Progenitor cell of endocrine pancreas (in vitro differentiated cells): ENCODE results near the gene RPS6KA1. TPM values are rescaled to one million over a fixed set of nuclear protein-coding genes. Genes with fewer than 3 reads are reported as not detected.

ENCODE experiments used
- DNase-seq: peaks from one replicate; pipeline ENCODE4 v3.0.0; 2021; ENCODE audit warnings: low spot score; ENCODE audit not compliant: unreplicated experiment
- H3K27ac Mint-ChIP-seq: 2 replicates; pipeline ENCODE4 v1.8.0; 2021; ENCODE audit warnings: mild to moderate bottlenecking, moderate library complexity, mixed read lengths
- H3K27me3 Mint-ChIP-seq: 2 replicates; pipeline ENCODE4 v1.8.0; 2021; ENCODE audit warnings: mixed read lengths
- H3K36me3 Mint-ChIP-seq: 2 replicates; pipeline ENCODE4 v1.8.0; 2022; ENCODE audit warnings: mixed read lengths; ENCODE audit not compliant: insufficient read depth
- H3K4me1 Mint-ChIP-seq: 2 replicates; pipeline ENCODE4 v1.8.0; 2021; ENCODE audit warnings: low read depth, mixed read lengths
- H3K4me3 Mint-ChIP-seq: 2 replicates; pipeline ENCODE4 v1.8.0; 2021; ENCODE audit warnings: low read depth, mild to moderate bottlenecking, moderate library complexity, mixed read lengths
- H3K9me3 Mint-ChIP-seq: 2 replicates; pipeline ENCODE4 v1.8.0; 2021; ENCODE audit warnings: low read depth, mixed read lengths
- CTCF ChIP-seq: fragments of 200-600 bp; sonication (generic); IDR thresholded peaks from one replicate; pipeline ENCODE4 v1.5.0; 2021; ENCODE audit warnings: antibody characterized with exemption, mild to moderate bottlenecking; ENCODE audit not compliant: unreplicated experiment
- total RNA-seq: library from RNA; stranded (reverse); gene quantifications from 2 replicates; pipeline ENCODE4 v1.2.1, GENCODE V29; 2021

The RPS6KA1 gene
- total RNA-seq, 1 donor from 2014 or later, result 26.7 TPM

GRCh38 chr1:26574719-26575251 lies 45.2 kb downstream of the RPS6KA1 start:
- peaks cover 2% of the 10 kb centered on the region for H3K4me1 Mint-ChIP-seq
- H3K4me3 Mint-ChIP-seq, result no peak overlapping the region
- H3K27ac Mint-ChIP-seq, result no peak overlapping the region
- no peaks in the 10 kb centered on the region for H3K27me3 Mint-ChIP-seq
- DNase-seq, result no peak
- peaks cover 6% of the 10 kb centered on the region for H3K36me3 Mint-ChIP-seq
- no peaks in the 10 kb centered on the region for H3K9me3 Mint-ChIP-seq
- TF ChIP-seq CTCF, result no peak

GRCh38 chr1:26575348-26575747 lies 45.8 kb downstream of the RPS6KA1 start:
- Mint-ChIP-seq H3K36me3 (peaks cover 5% of the 10 kb centered on the region), H3K4me1 (peaks cover under 1% of the 10 kb centered on the region), H3K27ac (no peak overlapping the region), H3K27me3 (peaks cover 2% of the 10 kb centered on the region), H3K9me3 (no peaks in the 10 kb centered on the region), H3K4me3 (no peak overlapping the region)
- no peak for DNase-seq
- TF ChIP-seq CTCF, result no peak

GRCh38 chr1:26578167-26578566 lies 48.6 kb downstream of the RPS6KA1 start:
- Mint-ChIP-seq H3K9me3 (no peaks in the 10 kb centered on the region), H3K4me3 (no peak overlapping the region), H3K27ac (no peak overlapping the region), H3K27me3 (peaks cover 2% of the 10 kb centered on the region), H3K4me1 (no peaks in the 10 kb centered on the region), H3K36me3 (peaks cover 3% of the 10 kb centered on the region)
- no peak for TF ChIP-seq CTCF
- no peak for DNase-seq

- no peak for DNase-seq
- no peaks in the 10 kb centered on the region for H3K4me1 Mint-ChIP-seq
- H3K9me3 Mint-ChIP-seq, result no peaks in the 10 kb centered on the region
- peaks cover 2% of the 10 kb centered on the region for H3K27me3 Mint-ChIP-seq
- no peak overlapping the region for H3K4me3 Mint-ChIP-seq
- TF ChIP-seq CTCF, result no peak
- peaks cover 2% of the 10 kb centered on the region for H3K36me3 Mint-ChIP-seq
- H3K27ac Mint-ChIP-seq, result no peak overlapping the region
Measured at GRCh38 chr1:26579681-26580111, 50.1 kb downstream of the RPS6KA1 start.

GRCh38 chr1:26580116-26580515 lies 50.6 kb downstream of the RPS6KA1 start:
- Mint-ChIP-seq H3K27ac (no peak overlapping the region), H3K9me3 (no peaks in the 10 kb centered on the region), H3K4me1 (no peaks in the 10 kb centered on the region), H3K27me3 (peaks cover 2% of the 10 kb centered on the region), H3K4me3 (no peak overlapping the region), H3K36me3 (no peaks in the 10 kb centered on the region)
- no peak for TF ChIP-seq CTCF
- DNase-seq, result no peak
